Progenitor cell of endocrine pancreas (in vitro differentiated cells): ENCODE results near the gene SEC11C. TPM values are rescaled to one million over a fixed set of nuclear protein-coding genes. Genes with fewer than 3 reads are reported as not detected.

Experiments used
- DNase-seq: peaks from one replicate; pipeline ENCODE4 v3.0.0; 2021; ENCODE audit warnings: low spot score; ENCODE audit not compliant: unreplicated experiment
- H3K27ac Mint-ChIP-seq: 2 replicates; pipeline ENCODE4 v1.8.0; 2021; ENCODE audit warnings: mild to moderate bottlenecking, moderate library complexity, mixed read lengths
- H3K27me3 Mint-ChIP-seq: 2 replicates; pipeline ENCODE4 v1.8.0; 2021; ENCODE audit warnings: mixed read lengths
- H3K36me3 Mint-ChIP-seq: 2 replicates; pipeline ENCODE4 v1.8.0; 2022; ENCODE audit warnings: mixed read lengths; ENCODE audit not compliant: insufficient read depth
- H3K4me1 Mint-ChIP-seq: 2 replicates; pipeline ENCODE4 v1.8.0; 2021; ENCODE audit warnings: low read depth, mixed read lengths
- H3K4me3 Mint-ChIP-seq: 2 replicates; pipeline ENCODE4 v1.8.0; 2021; ENCODE audit warnings: low read depth, mild to moderate bottlenecking, moderate library complexity, mixed read lengths
- H3K9me3 Mint-ChIP-seq: 2 replicates; pipeline ENCODE4 v1.8.0; 2021; ENCODE audit warnings: low read depth, mixed read lengths
- total RNA-seq: library from RNA; stranded (reverse); gene quantifications from 2 replicates; pipeline ENCODE4 v1.2.1, GENCODE V29; 2021
- TF ChIP-seq, protein P1 (sequence below): fragments of 200-600 bp; sonication (generic); IDR thresholded peaks from one replicate; pipeline ENCODE4 v1.5.0; 2021; ENCODE audit warnings: antibody characterized with exemption, mild to moderate bottlenecking; ENCODE audit not compliant: unreplicated experiment

The SEC11C gene
- total RNA-seq, 1 donor from 2014 or later: 91.9 TPM

DNA sequence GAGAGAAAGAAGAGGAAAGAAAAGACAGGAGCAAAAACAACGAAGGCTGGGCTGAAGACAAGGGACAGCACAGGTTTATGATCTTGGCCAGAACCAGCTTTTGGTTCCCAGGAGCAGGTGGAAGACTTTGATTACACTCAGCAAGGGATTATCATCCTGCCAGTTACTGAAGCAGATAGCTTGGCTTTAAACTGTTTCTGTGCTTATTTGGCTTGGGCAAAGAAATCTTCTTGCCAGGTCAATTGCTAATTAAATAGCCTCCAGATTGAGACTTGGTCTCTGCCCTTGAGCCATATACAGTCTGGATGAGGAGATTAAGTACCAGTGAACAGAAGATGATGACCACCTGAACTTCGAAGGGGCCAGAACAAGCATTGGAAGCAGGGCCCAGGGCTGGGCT lies 58.0 kb downstream of the SEC11C start:
- peaks cover 4% of the 10 kb centered on the region for H3K4me1 Mint-ChIP-seq
- no peaks in the 10 kb centered on the region for H3K9me3 Mint-ChIP-seq
- TF ChIP-seq, protein P1, sequence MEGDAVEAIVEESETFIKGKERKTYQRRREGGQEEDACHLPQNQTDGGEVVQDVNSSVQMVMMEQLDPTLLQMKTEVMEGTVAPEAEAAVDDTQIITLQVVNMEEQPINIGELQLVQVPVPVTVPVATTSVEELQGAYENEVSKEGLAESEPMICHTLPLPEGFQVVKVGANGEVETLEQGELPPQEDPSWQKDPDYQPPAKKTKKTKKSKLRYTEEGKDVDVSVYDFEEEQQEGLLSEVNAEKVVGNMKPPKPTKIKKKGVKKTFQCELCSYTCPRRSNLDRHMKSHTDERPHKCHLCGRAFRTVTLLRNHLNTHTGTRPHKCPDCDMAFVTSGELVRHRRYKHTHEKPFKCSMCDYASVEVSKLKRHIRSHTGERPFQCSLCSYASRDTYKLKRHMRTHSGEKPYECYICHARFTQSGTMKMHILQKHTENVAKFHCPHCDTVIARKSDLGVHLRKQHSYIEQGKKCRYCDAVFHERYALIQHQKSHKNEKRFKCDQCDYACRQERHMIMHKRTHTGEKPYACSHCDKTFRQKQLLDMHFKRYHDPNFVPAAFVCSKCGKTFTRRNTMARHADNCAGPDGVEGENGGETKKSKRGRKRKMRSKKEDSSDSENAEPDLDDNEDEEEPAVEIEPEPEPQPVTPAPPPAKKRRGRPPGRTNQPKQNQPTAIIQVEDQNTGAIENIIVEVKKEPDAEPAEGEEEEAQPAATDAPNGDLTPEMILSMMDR: no peak
- DNase-seq: no peak
- H3K36me3 Mint-ChIP-seq: no peaks in the 10 kb centered on the region
- peaks cover 13% of the 10 kb centered on the region for H3K27me3 Mint-ChIP-seq
- no peak overlapping the region for H3K4me3 Mint-ChIP-seq
- no peak overlapping the region for H3K27ac Mint-ChIP-seq

DNA sequence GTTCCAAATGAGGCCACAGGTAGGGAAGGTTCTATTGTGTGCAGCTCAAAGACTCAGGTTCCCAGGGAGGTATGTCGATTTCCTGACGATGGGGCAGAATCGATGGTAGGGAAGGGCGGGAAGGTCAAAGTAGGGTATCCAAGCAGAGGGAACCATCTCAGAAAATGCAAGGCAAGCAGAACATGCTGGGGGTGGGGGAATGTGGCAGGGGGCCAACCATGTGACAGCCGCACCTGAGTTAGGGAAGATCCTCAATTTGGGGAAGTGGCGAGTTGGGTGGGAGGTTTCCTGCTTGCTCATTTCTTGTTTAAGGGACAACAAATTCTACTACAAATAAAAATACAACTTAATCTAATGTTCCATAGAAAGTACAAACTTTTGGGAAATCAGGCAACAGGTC lies 58.5 kb downstream of the SEC11C start:
- H3K27me3 Mint-ChIP-seq: peaks cover 17% of the 10 kb centered on the region
- H3K27ac Mint-ChIP-seq: no peak overlapping the region
- peaks cover 4% of the 10 kb centered on the region for H3K4me1 Mint-ChIP-seq
- H3K4me3 Mint-ChIP-seq: no peak overlapping the region
- no peak for DNase-seq
- H3K36me3 Mint-ChIP-seq: no peaks in the 10 kb centered on the region
- TF ChIP-seq, protein P1: no peak
- no peaks in the 10 kb centered on the region for H3K9me3 Mint-ChIP-seq

DNA sequence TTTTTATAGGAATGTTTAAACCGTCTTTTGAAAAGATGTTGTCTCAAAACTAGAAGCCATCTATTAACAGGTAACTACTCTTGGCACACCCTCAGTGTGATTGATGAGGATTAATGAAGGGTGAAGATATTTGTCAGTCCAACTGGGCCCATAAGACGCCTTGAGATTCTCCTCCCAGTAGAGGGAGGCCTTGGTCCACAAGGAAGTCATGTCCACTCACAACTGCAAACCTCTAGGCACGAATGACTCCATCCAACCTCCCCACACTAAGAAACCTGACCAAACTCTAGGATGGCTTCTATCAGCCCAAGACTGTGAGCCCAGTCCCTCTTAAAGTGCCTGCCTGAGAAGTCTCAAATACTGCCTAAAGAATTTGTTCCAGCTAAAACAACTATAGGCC lies 61.1 kb downstream of the SEC11C start:
- Mint-ChIP-seq H3K36me3 (no peaks in the 10 kb centered on the region), H3K4me1 (peaks cover 4% of the 10 kb centered on the region), H3K27ac (no peak overlapping the region), H3K9me3 (no peaks in the 10 kb centered on the region), H3K27me3 (peaks cover 19% of the 10 kb centered on the region), H3K4me3 (no peak overlapping the region)
- TF ChIP-seq, protein P1: no peak
- no peak for DNase-seq

DNA sequence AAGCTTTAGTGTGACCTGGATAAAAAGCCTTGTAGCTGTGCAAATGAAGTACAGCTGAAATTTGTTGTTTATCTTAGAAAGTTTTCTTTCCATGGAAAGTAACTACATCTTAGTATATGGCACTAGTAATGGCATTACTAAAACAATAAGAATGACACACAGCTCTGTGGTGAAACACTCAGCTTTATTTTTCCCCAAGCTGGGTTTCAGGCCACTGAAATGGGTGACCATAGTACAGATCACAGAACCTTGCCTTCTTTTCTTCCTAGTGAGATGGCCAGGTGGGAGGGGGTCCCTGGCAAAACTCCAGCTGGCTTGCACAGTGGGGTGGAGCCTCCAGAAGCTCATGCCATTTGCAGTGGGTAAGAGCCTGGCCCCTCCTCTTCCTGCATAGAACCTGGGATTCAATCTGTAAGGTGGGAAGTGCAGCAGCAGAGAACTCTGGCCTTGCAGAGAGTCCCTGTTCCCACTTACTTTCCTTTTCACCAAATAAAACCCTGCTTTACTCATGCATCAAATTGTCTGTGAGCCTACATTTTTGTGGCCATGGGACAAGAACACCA lies 62.7 kb downstream of the SEC11C start:
- H3K9me3 Mint-ChIP-seq: no peaks in the 10 kb centered on the region
- no peaks in the 10 kb centered on the region for H3K36me3 Mint-ChIP-seq
- peaks cover 18% of the 10 kb centered on the region for H3K27me3 Mint-ChIP-seq
- TF ChIP-seq, protein P1: no peak
- no peak overlapping the region for H3K27ac Mint-ChIP-seq
- peaks cover 4% of the 10 kb centered on the region for H3K4me1 Mint-ChIP-seq
- no peak overlapping the region for H3K4me3 Mint-ChIP-seq
- no peak for DNase-seq

DNA sequence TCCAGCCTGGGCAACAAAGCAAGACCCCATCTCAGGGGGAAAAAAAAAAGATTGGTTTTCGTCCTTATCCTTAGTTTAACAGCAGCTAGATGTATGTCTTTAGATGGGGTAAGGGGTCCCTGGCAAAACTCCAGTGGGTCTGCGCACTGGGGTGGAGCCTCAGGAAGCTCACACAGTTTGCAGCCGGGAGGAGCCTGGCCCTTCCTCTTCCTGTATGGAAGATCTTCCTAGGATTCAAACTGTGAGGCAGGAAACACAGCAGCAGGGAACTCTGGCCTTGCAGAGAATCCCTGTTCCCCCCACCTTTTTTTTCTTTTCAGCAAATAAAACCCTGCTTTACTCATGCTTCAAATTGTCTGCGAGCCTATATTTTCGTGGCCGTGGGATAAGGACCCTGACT lies 67.8 kb downstream of the SEC11C start:
- DNase-seq: no peak
- Mint-ChIP-seq H3K9me3 (no peaks in the 10 kb centered on the region), H3K4me1 (peaks cover 8% of the 10 kb centered on the region), H3K4me3 (no peak overlapping the region), H3K27me3 (peaks cover 29% of the 10 kb centered on the region), H3K27ac (no peak overlapping the region), H3K36me3 (no peaks in the 10 kb centered on the region)
- TF ChIP-seq, protein P1: no peak

Other genes with a start within 250 kb of the SEC11C start
- gene GRP, start 80.3 kb downstream of the SEC11C start, total RNA-seq: not detected in 2 replicates
- not detected in 2 replicates for gene RAX, start 133.6 kb downstream of the SEC11C start, total RNA-seq
- not detected in 2 replicates for gene CPLX4, start 178.8 kb downstream of the SEC11C start, total RNA-seq
- 78.2 and 79.2 TPM in 2 replicates for gene LMAN1, start 219.4 kb downstream of the SEC11C start, total RNA-seq